GM19395 (cell line): ENCODE results near the gene CMC1.

Experiments used
- ATAC-seq: cut with Tn5 transposase; IDR thresholded peaks from one replicate; pipeline ENCODE4 v1.9.1; 2021; ENCODE audit warnings: mild to moderate bottlenecking, moderate library complexity; ENCODE audit not compliant: unreplicated experiment

CMC1 gene

DNA sequence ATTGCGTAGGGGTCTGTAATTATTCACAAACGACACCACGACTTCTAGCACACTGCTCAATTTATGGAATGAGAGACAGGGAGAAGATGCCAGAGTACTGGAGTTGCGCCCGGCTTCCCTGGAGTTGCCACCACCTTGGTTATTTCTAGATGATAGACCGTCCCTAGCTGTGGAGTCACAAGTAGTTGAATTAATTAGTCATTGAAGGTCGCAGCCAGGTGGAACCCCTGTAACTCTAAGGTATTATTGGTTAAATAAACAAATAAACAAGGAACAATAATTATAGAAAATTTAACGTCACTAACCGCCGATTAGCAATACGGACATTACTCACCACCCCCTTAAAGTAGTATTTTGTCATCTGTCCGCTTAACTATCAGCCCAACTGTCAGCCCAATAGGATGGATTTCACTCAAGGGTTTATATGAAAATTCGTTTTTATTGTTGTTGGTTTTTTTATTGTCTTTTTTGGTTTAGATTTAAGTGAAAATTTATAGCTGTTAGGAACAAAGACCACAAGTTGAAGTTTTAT, 108.1 kb downstream of the CMC1 start:
- ATAC-seq = peak; percentile 8
